ENCODE measurements around the gene ERMP1. TPM values are rescaled to one million over a fixed set of nuclear protein-coding genes. Genes with fewer than 3 reads are reported as not detected.

The ERMP1 gene
- total and polyA plus RNA-seq, 2 of the 8 experiments (the other 6 are each of a cell fraction or from before 2014, with no cell fraction given), result 12.8 to 16.7 TPM

DNA sequence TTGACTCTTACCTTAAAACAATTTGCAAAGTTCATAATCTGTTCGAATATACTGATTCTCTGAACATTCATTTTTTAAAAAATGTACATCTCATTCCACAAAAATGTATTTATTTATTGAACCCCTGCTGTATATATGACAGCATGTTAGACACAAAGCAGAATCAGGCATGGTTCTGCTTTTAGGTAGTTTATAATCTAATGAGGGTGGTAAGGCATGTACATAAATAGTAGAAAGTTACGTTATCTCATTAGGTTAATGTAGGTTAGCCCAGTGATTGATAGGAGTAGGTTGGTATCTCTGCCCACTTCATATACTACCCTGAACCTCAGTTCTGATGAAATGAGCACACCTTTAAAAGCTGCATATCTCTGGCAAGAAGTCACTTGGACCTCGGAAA lies 89.8 kb downstream of the ERMP1 start:
- no peak overlapping the region for H3K9ac ChIP-seq (replicated peaks in 1 of 4; ENCODE audit: extremely low read depth in 1 of 4, low read depth in 3 of 4, low read length in 3 of 4)
- no peak overlapping the region for H3K14ac ChIP-seq (ENCODE audit: insufficient read length)
- H3K27ac ChIP-seq (ENCODE audit: low read depth, low read length), result no peak overlapping the region
- H2BK5ac ChIP-seq (ENCODE audit: low read depth, low read length), result no peak overlapping the region
- no peak overlapping the region for H3K56ac ChIP-seq (replicated peaks; ENCODE audit: insufficient read length, low read depth, low read length)
- no peak overlapping the region for H2BK15ac ChIP-seq (ENCODE audit: low read length)
- no peak overlapping the region for H4K91ac ChIP-seq (replicated peaks; ENCODE audit: insufficient read length, low read length)
- no peaks in the 10 kb centered on the region for H4K20me1 ChIP-seq (replicated peaks in 1 of 2; ENCODE audit: control insufficient read depth in 1 of 2, insufficient read depth in 2 of 2, low read length in 2 of 2)
- no peaks in the 10 kb centered on the region for H3K79me1 ChIP-seq (ENCODE audit: low read depth, low read length)
- whole genome bisulfite sequencing, 2 experiments (ENCODE audit: extremely low coverage in 1 of 2, insufficient coverage in 1 of 2, insufficient read length in 1 of 2, insufficient replicate concordance in 2 of 2, low coverage in 1 of 2, low lambda C conversion rate in 2 of 2, missing lambda C conversion rate in 1 of 2), result 90% methylated on average over 3 of the region's 3 CpGs; no CpG with 5 or more reads in 1 of the 2 experiments
- no peak overlapping the region for H2BK20ac ChIP-seq (ENCODE audit: low read length)
- no peak overlapping the region for H3K23ac ChIP-seq (ENCODE audit: insufficient read length)
- ChIA-PET CTCF (ENCODE audit: partially characterized antibody) (interaction anchor here (1.2 to 1.6 kb wide), 2 partner anchors 31 to 133 kb away, joined by 3 read pairs; no protein-coding TSS in a partner anchor), POLR2A (ENCODE audit: partially characterized antibody) (no interaction called here)
- H3K79me2 ChIP-seq (ENCODE audit: control insufficient read depth in 1 of 2, insufficient read depth in 2 of 2, low read length in 2 of 2), result no peaks in the 10 kb centered on the region
- H3K18ac ChIP-seq (ENCODE audit: extremely low read depth, low read length), result no peak overlapping the region
- H3K36me3 ChIP-seq (ENCODE audit: control insufficient read depth in 2 of 4, insufficient read depth in 4 of 4, low read length in 3 of 4), result peaks cover 0 to 13% (median 8%) of the 10 kb centered on the region in 4 experiments; a peak in 5 of 8 replicates
- no peaks in the 10 kb centered on the region for H3K27me3 ChIP-seq (replicated peaks in 1 of 4; ENCODE audit: control insufficient read depth in 3 of 4, extremely low read depth in 1 of 4, insufficient read depth in 3 of 4, low read length in 3 of 4)
- no peak overlapping the region for H2AK5ac ChIP-seq (ENCODE audit: low read depth, low read length)
- FAIRE-seq, result no peak
- no peak overlapping the region for H2AFZ ChIP-seq (ENCODE audit: low read length)
- H2BK120ac ChIP-seq (replicated peaks; ENCODE audit: low read depth, low read length), result no peak overlapping the region
- no peaks in the 10 kb centered on the region for H3K4me1 ChIP-seq (replicated peaks in 1 of 4; ENCODE audit: control insufficient read depth in 3 of 4, insufficient read depth in 4 of 4, low read length in 3 of 4)
- no peak overlapping the region for H3K4ac ChIP-seq (replicated peaks; ENCODE audit: insufficient read length, low read depth, low read length)
- no peak for DNase-seq (ENCODE audit: low read depth in 1 of 2, low spot score in 2 of 2)
- H3K9me3 ChIP-seq (ENCODE audit: insufficient read depth in 2 of 2, low read depth in 1 of 2, low read length in 1 of 2), result no peaks in the 10 kb centered on the region
- H3K4me2 ChIP-seq (ENCODE audit: insufficient read depth in 1 of 2, low read depth in 2 of 2, low read length in 2 of 2), result no peak overlapping the region
- H3K23me2 ChIP-seq (ENCODE audit: low read depth, low read length), result no peaks in the 10 kb centered on the region
- no peak overlapping the region for H2BK12ac ChIP-seq (ENCODE audit: low read depth, low read length)
- H4K5ac ChIP-seq (ENCODE audit: insufficient read length, low read depth, low read length), result no peak overlapping the region
- no peak overlapping the region for H4K8ac ChIP-seq (ENCODE audit: extremely low read depth, insufficient read depth, low read length)
- no peak overlapping the region for H3K4me3 ChIP-seq (ENCODE audit: extremely low read depth in 1 of 4, insufficient read depth in 2 of 4, low read depth in 3 of 4, low read length in 4 of 4)
- TF ChIP-seq TAF1 (IDR thresholded peaks at IDR 0.05; ENCODE audit: low read depth, low read length) (no peak), PHF8 (conservative IDR thresholded peaks at IDR 0.05; ENCODE audit: low read depth, low read length) (no peak), SP1 (IDR thresholded peaks at IDR 0.05; ENCODE audit: low read depth, low read length) (no peak), HDAC2 (IDR thresholded peaks at IDR 0.05; ENCODE audit: borderline replicate concordance in 1 of 2, low read depth in 2 of 2, low read length in 2 of 2) (no peak), POLR2A (IDR thresholded peaks at IDR 0.05; ENCODE audit: control extremely low read depth in 1 of 2, low read depth in 2 of 2, low read length in 2 of 2) (no peak), TEAD4 (IDR thresholded peaks at IDR 0.05; ENCODE audit: low read depth, low read length) (no peak), KDM4A (IDR thresholded peaks at IDR 0.05; ENCODE audit: low read depth, low read length, severe bottlenecking) (no peak), ZNF274 (IDR thresholded peaks at IDR 0.05; ENCODE audit: borderline replicate concordance, extremely low read depth, low read length) (no peak), KDM5A (IDR thresholded peaks at IDR 0.05; ENCODE audit: low read length) (no peak), ASH2L (IDR thresholded peaks at IDR 0.05; ENCODE audit: low read length) (no peak), CHD2 (IDR thresholded peaks at IDR 0.05; ENCODE audit: low read length) (no peak), EZH2 (IDR thresholded peaks at IDR 0.05; ENCODE audit: low read depth, low read length, severe bottlenecking) (no peak), SIRT6 (IDR thresholded peaks at IDR 0.05; ENCODE audit: low read length) (no peak), RAD21 (IDR thresholded peaks at IDR 0.05 in 1 of 2, conservative IDR thresholded peaks at IDR 0.05 in 1 of 2; ENCODE audit: low read depth in 2 of 2, low read length in 2 of 2) (no peak), GABPA (IDR thresholded peaks at IDR 0.05; ENCODE audit: borderline replicate concordance, insufficient read depth, low read length) (no peak), YY1 (IDR thresholded peaks at IDR 0.05; ENCODE audit: low read depth, low read length) (no peak)

Data from H1 (cell line).